GM19035 (cell line): ENCODE measurements around the gene REN.

ENCODE experiments used
- ATAC-seq: cut with Tn5 transposase; IDR thresholded peaks from one replicate; pipeline ENCODE4 v1.9.1; 2021; ENCODE audit not compliant: unreplicated experiment

The REN gene

GRCh38 chr1:204166219-204166618 lies at the start of gene REN:
REN (minus strand) TSS chr1:204166337; CDS start chr1:204166293, 44 bp downstream.
- ATAC-seq = no peak

GRCh38 chr1:204213668-204214662 lies 47.8 kb upstream of the REN start, which contains the start of gene GOLT1A:
GOLT1A (minus strand) TSS chr1:204213988; CDS start chr1:204213906, 82 bp downstream.
- ATAC-seq = no peak

GRCh38 chr1:204212715-204213114 lies 46.6 kb upstream of the REN start:
- ATAC-seq = no peak

GRCh38 chr1:204211046-204211445 lies 44.9 kb upstream of the REN start:
- no peak for ATAC-seq

- ATAC-seq = no peak
Observed at GRCh38 chr1:204207136-204207616, 41.0 kb upstream of the REN start.

- ATAC-seq = no peak
Observed at GRCh38 chr1:204206121-204206520, 40.0 kb upstream of the REN start.

- no peak for ATAC-seq
Observed at GRCh38 chr1:204205486-204205885, 39.3 kb upstream of the REN start.

GRCh38 chr1:204204944-204205343 lies 38.8 kb upstream of the REN start:
- ATAC-seq = no peak

GRCh38 chr1:204203206-204203767 lies 37.1 kb upstream of the REN start:
- no peak for ATAC-seq

GRCh38 chr1:204202481-204202880 lies 36.3 kb upstream of the REN start:
- no peak for ATAC-seq

GRCh38 chr1:204201348-204202040 lies 35.4 kb upstream of the REN start:
- ATAC-seq = no peak

- no peak for ATAC-seq
Observed at GRCh38 chr1:204199579-204199978, 33.4 kb upstream of the REN start.

- ATAC-seq = no peak
Observed at GRCh38 chr1:204198348-204199340, 32.5 kb upstream of the REN start.

GRCh38 chr1:204197068-204197467 lies 30.9 kb upstream of the REN start:
- ATAC-seq = no peak

- no peak for ATAC-seq
Observed at GRCh38 chr1:204196068-204196795, 30.1 kb upstream of the REN start, which contains the start of gene KISS1. KISS1 (minus strand) TSS chr1:204196491; CDS start chr1:204192876, 3,615 bp downstream.

- no peak for ATAC-seq
Observed at GRCh38 chr1:204194771-204195170, 28.6 kb upstream of the REN start.

GRCh38 chr1:204194080-204194479 lies 27.9 kb upstream of the REN start:
- no peak for ATAC-seq

GRCh38 chr1:204192589-204193352 lies 26.6 kb upstream of the REN start:
- no peak for ATAC-seq

GRCh38 chr1:204192046-204192445 lies 25.9 kb upstream of the REN start:
- ATAC-seq = no peak
